ENCODE data around the gene PACRG. TPM values are rescaled to one million over a fixed set of nuclear protein-coding genes. Genes with fewer than 3 reads are reported as not detected.

The PACRG gene
- total RNA-seq, 1 experiment from 2014 or later, result 0.26 TPM

GRCh38 chr6:162854734-162855191, 127.0 kb downstream of the PACRG start:
- H3K9me3 Mint-ChIP-seq, result peaks cover 0 to 8% of the 10 kb centered on the region in 2 experiments; a peak in 4 of 5 replicates
- H3K9me3 ChIP-seq (ENCODE audit: control insufficient read depth, low read depth, low read length), result no peaks in the 10 kb centered on the region
- no peak for TF ChIP-seq CTCF (conservative IDR thresholded peaks at IDR 0.05)
- H3T11ph ChIP-seq (ENCODE audit: low read length), result no peak overlapping the region
- H2BK5ac ChIP-seq (ENCODE audit: insufficient read length, low read length), result no peak overlapping the region
- no peaks in the 10 kb centered on the region; the same call in 1 of the 2 replicates for H3K27me3 Mint-ChIP-seq (ENCODE audit: low read depth)
- H3K23me2 ChIP-seq (ENCODE audit: insufficient read length, low read depth, low read length, poor library complexity, severe bottlenecking), result no peaks in the 10 kb centered on the region
- H3K27ac ChIP-seq (ENCODE audit: insufficient read length, low read depth, low read length), result no peak overlapping the region
- no peak overlapping the region for H3K18ac ChIP-seq (ENCODE audit: insufficient read length, low read depth, low read length)
- no peaks in the 10 kb centered on the region for H3K79me2 ChIP-seq (ENCODE audit: insufficient read depth, low read length)
- WGBS (ENCODE audit: extremely low coverage, insufficient read length, low lambda C conversion rate), result no CpG with 5 or more reads among the region's 20 CpGs
- no peak overlapping the region for H4K8ac ChIP-seq (replicated peaks; ENCODE audit: insufficient read length, low read depth, low read length)
- H3K27ac Mint-ChIP-seq, result peak overlapping the region in 1 of 3 experiments; percentile 28; a peak in 2 of 7 replicates
- H3K27me3 ChIP-seq (ENCODE audit: insufficient read depth, low read length), result no peaks in the 10 kb centered on the region
- H3K23ac ChIP-seq (ENCODE audit: insufficient read length, low read depth, low read length), result no peak overlapping the region
- H3K36me3 Mint-ChIP-seq (ENCODE audit: insufficient read depth in 1 of 3, low read depth in 3 of 3), result peaks cover 0 to 15% (median 10%) of the 10 kb centered on the region in 3 experiments; a peak in 5 of 7 replicates
- no peak for DNase-seq
- H2BK15ac ChIP-seq (ENCODE audit: low read depth, low read length), result no peak overlapping the region
- H3K4me2 ChIP-seq (ENCODE audit: insufficient read depth, insufficient read length, low read length), result no peak overlapping the region
- H2BK120ac ChIP-seq (ENCODE audit: low read depth, low read length, poor library complexity, severe bottlenecking), result no peak overlapping the region
- H3K9ac ChIP-seq (ENCODE audit: extremely low read depth, insufficient read length, low read length), result no peak overlapping the region
- no peak overlapping the region for H2BK20ac ChIP-seq (ENCODE audit: low read depth, low read length, poor library complexity, severe bottlenecking)
- peak overlapping the region; percentile 76 for H2BK12ac ChIP-seq (ENCODE audit: insufficient read length, low read depth, low read length)
- H3K56ac ChIP-seq (ENCODE audit: insufficient read length, low read depth, low read length), result no peak overlapping the region
- no peak overlapping the region for H3K4me3 Mint-ChIP-seq
- H4K5ac ChIP-seq (ENCODE audit: insufficient read length, low read depth, low read length), result no peak overlapping the region
- H2AFZ ChIP-seq (ENCODE audit: low read length), result no peak overlapping the region
- no peaks in the 10 kb centered on the region for H3K79me1 ChIP-seq (ENCODE audit: insufficient read depth, low read depth, low read length, poor library complexity, severe bottlenecking)
- no peak overlapping the region for H4K91ac ChIP-seq (ENCODE audit: insufficient read length, low read depth, low read length)
- H3K4me1 Mint-ChIP-seq, result peaks cover 47 to 56% of the 10 kb centered on the region in 2 experiments
- no peaks in the 10 kb centered on the region for H3K4me1 ChIP-seq (ENCODE audit: insufficient read depth, low read length)
- H2AK5ac ChIP-seq (ENCODE audit: insufficient read length, low read length), result no peak overlapping the region
- no peaks in the 10 kb centered on the region for H4K20me1 ChIP-seq (ENCODE audit: control insufficient read depth, insufficient read depth, insufficient read length)
- H3K14ac ChIP-seq (ENCODE audit: insufficient read depth, low read length), result no peak overlapping the region; the same call in 1 of the 2 replicates
- H3K4ac ChIP-seq (ENCODE audit: low read depth, low read length), result no peak overlapping the region
